NCI-H2227 (cell line): ENCODE results near the gene SLC25A43.
"Not testable (repeated sequence)": the region's sequence is repeated elsewhere in the genome, so short reads cannot be mapped to it uniquely, and the experiment has no call there.

Experiments
- DNase-seq: peaks from one replicate; lab custom pipeline; 2025; ENCODE audit not compliant: unreplicated experiment; lab: John Stamatoyannopoulos, UW

Gene SLC25A43

DNA sequence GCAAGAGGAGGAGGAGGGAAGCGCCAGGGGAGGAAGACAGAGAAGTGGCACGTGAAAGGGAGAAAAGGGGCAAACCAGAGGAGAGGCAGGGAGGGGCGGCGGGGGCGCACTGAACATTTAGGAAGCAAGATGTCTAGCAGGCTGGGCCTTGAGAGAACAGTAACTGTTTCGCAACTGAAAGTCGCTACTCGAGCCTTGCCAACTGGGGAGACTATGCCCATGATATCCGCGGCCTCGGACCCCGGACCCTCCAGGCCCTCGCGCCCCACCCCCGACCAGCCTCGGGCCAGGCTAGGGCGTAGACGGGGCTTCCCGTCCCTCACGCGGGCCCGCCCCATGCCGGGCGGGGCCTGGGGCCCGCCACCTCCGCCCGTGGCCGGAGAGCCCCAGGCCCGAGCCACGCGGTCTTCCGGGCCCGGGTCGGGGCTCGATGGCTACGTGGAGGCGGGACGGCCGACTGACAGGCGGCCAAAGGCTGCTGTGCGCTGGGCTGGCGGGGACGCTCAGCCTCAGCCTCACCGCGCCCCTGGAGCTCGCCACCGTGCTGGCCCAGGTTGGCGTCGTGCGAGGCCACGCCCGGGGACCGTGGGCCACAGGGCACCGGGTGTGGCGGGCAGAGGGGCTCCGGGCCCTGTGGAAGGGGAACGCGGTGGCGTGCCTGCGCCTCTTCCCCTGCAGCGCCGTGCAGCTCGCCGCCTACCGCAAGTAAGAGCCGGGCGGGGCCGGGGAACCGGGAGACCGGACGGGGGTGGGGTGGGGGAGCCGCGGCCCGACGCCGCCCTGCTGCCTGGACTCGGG, at the start of gene SLC25A43:
Gene SLC25A43 (plus strand): TSS at position 363 of the 798 bp plus-strand sequence. CDS start 68 bp downstream, at position 431.
- peak; percentile 53 for DNase-seq

GRCh38 chrX:119359618-119360382, 39.3 kb upstream of the SLC25A43 start:
- no peak for DNase-seq

DNA sequence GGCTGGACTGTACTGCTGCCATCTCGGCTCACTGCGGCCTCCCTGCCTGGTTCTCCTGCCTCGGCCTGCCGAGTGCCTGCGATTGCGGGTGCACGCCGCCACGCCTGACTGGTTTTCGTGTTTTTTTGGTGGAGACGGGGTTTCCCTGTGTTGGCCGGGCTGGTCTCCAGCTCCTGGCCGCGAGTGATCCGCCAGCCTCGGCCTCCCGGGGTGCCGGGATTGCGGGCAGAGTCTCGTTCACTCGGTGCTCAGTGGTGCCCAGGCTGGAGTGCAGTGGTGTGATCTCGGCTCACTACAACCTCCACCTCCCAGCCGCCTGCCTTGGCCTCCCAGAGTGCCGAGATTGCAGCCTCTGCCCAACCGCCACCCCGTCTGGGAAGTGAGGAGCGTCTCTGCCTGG, 37.7 kb upstream of the SLC25A43 start:
- not testable (repeated sequence) for DNase-seq

GRCh38 chrX:119362074-119362473, 37.1 kb upstream of the SLC25A43 start:
- DNase-seq, result not testable (repeated sequence)

DNA sequence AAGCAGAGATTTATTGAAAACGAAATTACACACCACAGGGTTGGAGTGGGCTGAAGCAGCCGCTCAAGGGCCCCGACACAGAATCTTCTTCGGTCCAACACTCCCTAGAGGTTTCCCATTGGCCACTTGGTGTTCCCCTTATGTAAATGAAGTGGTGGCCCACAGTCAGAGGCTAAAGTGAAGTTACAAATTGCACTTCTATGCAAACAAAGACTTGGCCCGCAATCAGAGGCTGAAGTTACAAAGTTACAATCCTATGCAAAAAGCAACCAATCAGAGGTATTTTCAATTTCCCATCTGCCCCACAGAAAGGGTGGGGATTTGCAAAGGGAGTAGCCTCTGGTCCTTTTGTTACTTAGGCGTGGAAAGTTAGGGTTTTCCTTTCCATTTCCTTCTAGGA, 35.7 kb upstream of the SLC25A43 start:
- DNase-seq, result no peak

DNA sequence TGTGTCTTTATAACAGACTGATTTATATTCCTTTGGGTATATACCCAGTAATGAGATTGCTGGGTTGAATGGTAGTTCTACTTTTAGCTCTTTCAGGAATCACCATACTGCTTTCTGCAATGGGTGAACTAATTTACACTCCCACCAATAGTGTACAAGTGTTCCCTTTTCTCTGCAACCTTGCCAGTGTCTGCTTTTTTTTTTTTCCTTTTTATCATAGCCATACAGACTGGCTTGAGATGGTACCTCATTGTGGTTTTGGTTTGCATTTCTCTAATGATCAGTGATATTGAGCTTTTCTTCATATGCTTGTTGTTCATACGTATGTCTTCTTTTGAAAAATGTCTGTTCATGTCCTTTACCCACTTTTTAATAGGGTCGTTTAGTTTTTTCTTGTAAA, 27.3 kb upstream of the SLC25A43 start:
- DNase-seq, result not testable (repeated sequence)

DNA sequence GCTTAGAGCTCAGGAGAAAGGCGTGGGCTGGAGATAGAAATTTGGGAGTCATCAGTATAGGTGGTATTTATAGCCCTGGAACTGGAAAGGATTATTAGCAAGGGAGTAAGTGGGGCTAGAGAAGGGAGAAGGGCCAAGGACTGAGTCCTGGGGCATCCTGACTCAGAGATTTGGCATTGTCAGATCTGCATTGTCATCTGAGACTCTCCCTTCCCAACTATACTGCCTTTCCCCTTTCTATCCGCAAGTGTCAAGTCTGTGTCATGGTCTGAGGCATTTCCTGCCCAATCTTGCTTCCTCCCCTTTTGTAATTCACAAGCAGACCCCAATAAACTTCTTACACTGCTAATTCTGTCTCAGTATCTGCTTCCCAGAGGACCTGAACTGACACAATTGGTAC, 24.4 kb upstream of the SLC25A43 start:
- DNase-seq, result no peak

- no peak for DNase-seq
Measured at GRCh38 chrX:119375561-119375960, 23.6 kb upstream of the SLC25A43 start.

- DNase-seq, result no peak
Measured at GRCh38 chrX:119376312-119376711, 22.8 kb upstream of the SLC25A43 start.

- DNase-seq, result no peak
Measured at GRCh38 chrX:119381349-119381944, 17.7 kb upstream of the SLC25A43 start.

DNA sequence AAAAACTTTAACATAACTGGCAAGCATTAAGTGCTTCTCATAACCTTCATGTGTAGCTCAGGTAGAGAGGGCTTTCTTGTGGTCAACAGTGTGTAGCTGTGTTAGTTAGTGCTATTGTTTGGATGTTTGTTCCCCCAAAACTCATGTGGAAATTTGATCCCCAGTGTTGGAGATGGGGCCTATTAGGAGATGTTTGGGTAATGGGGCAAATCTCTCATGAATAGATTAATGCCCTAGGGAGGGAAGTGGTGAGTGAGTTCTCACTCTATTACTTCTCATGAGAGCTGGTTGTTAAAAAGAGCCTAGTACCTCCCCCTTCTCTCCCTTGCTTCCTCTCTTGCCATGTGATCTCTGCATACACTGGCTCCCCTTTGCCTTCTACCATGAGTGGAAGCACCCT, 16.5 kb upstream of the SLC25A43 start:
- no peak for DNase-seq

DNA sequence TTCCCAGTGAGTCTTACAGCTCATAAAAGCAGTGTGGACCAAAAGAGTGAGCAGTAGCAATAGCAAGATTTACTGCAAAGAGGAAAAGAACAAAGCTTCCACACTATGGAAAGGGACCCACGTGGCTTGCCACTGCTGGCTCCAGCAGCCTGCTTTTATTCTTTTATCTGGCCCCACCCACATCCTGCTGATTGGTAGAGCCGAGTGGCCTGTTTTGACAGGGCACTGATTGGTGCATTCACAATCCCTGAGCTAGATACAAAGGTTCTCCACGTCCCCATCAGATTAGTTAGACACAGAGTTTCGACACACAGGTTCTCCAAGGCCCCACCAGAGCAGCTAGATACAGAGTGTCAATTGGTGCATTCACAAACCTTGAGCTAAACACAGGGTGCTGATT, 12.5 kb upstream of the SLC25A43 start:
- DNase-seq, result not testable (repeated sequence)

DNA sequence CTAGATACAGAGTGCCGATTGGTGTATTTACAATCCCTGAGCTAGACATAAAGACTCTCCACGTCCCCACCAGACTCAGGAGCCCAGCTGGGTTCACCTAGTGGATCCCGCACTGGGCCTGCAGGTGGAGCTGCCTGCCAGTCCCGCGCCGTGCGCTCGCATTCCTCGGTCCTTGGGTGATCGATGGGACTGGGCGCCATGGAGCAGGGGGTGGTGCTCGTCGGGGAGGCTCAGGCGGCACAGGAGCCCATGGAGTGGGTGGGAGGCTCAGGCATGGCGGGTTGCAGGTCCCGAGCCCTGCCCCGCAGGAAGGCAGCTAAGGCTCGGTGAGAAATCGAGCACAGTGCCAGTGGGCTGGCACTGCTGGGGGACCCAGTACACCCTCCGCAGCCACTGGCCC, 11.7 kb upstream of the SLC25A43 start:
- not testable (repeated sequence) for DNase-seq

DNA sequence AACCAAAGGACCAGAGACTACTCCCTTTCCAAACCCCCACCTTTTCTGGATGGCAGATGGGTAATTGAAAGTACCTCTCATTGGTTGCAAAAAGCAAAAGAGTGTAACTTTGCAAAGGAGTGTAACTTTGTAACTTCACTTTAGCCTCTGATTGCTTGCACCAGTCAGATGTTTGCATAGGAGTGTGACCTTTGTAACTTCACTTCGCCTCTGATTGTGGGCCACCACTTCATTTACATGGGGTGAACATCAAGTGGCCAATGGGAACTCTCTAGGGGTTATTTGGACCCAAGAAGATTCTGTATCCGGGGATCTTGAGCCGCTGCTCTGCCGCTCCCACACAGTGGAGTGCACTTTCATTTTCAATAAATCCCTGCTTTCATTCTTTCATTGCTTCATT, 9.9 kb upstream of the SLC25A43 start:
- DNase-seq, result no peak

- peak; percentile 80 for DNase-seq
Measured at GRCh38 chrX:119389871-119390501, 9.2 kb upstream of the SLC25A43 start.

DNA sequence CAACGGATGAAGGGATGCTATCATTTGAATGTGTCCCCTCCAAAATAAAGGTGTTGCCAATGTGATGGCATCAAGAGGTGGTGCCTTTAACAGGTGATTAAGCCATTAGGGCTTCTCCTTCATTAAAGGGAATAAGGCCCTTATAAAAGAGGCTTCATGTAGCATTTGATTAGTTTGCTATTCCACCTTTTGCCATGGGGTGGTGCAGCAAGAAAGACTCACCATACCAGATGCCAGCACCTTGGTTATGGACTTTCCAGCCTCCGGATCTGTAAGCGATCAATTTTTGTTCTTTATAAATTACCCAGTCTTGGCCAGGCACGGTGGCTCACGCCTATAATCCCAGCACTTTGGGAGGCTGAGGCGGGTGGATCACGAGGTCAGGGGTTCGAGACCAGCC, 7.9 kb upstream of the SLC25A43 start:
- DNase-seq, result no peak

DNA sequence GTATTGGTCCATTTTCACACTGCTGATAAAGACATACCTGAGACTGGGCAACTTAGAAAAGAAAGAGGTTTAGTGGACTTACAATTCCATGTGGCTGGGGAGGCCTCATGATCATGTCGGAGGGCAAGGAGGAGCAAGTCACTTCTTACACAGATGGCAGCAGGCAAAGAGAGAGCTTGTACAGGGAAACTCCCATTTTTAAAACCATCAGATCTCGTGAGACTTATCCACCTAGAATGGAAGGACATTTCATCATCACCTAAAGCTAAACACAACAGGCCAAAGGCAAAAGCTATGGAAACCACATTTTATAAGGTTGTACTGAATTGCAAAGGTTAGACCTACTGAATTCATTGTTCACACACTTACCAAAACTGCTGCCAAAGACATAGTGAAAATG, 6.0 kb upstream of the SLC25A43 start:
- no peak for DNase-seq

DNA sequence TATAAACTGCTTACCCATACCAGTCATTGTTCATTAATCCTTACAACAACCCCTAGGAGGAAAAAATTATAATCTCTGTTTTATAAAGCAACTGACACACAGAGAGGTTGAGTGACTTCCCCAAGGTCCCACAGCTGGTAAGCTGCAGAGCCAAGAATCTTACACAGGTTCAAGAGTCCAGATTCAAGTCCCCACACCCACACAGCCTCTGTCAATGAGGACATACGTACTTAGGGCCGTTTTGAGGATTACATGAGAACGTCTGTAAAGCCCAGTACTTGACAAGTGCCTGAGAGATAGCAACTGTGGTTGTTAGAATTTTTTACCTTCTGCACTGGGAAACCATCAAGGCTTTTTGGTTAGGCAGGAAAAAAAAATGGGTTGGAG, 556 bp upstream of the SLC25A43 start:
- no peak for DNase-seq

- no peak for DNase-seq
Measured at GRCh38 chrX:119399772-119400101, 601 bp downstream of the SLC25A43 start.

DNA sequence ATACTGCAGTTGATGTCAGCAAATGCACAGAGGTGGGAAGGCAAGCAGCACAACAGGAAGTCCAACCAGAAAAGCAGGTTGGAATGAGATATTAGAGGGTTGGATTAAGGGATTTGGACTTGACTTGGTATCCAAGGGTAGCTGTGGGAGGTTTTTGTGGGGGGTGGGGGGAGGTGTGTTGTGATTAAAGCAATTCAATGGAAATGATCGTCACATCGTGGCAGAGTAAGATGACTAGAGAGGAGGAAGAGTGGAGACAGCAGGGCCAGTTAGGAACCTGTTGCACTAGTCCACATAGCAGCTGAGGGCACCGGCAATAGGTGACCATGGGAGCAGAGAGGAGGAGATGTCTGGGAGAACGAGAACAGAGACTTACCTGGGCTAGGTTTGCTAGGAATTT, 2.4 kb downstream of the SLC25A43 start:
- no peak for DNase-seq

GRCh38 chrX:119402588-119402987, 3.5 kb downstream of the SLC25A43 start:
- DNase-seq, result no peak

GRCh38 chrX:119406776-119407175, 7.6 kb downstream of the SLC25A43 start:
- DNase-seq, result no peak
